ENCODE data around the gene GPC6.
A peak's percentile ranks its signal among the peaks of the same experiment; 100 is the strongest.

Gene GPC6

DNA sequence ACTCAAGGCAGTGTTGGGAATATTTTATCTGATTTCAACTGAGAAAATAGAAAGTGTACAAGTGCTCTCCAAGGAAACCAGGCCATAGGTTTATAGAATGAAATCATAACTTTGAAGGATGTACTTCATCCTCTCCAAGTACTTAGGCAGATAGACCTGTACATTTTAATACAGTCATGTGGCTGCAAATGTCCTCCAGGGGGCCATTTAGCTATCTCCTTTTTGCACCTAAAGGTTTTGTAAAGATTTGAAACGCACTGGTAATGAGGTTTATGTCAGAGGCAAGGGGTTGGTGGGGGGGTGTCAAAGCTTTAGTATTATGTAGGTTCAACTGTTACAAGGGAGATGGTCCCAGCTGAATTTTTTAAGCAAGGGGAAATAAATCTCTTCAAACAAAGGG lies 888.4 kb downstream of the GPC6 start:
- no peak for DNase-seq
- H3K9me3 ChIP-seq (ENCODE audit: control insufficient read depth, low read length): no peaks in the 10 kb centered on the region
- WGBS: 100% methylated on average over 1 of the region's 1 CpG
- no peaks in the 10 kb centered on the region for H3K79me1 ChIP-seq (replicated peaks; ENCODE audit: low read length, poor library complexity, severe bottlenecking)
- peak overlapping the region; percentile 54 for H2AK5ac ChIP-seq (ENCODE audit: low read length, severe bottlenecking)
- H3K27me3 ChIP-seq (ENCODE audit: control insufficient read depth in 1 of 2, insufficient read depth in 1 of 2, low read length in 2 of 2): no peaks in the 10 kb centered on the region
- no peaks in the 10 kb centered on the region for H3K36me3 ChIP-seq (ENCODE audit: control insufficient read depth in 1 of 2, insufficient read depth in 2 of 2, low read depth in 1 of 2, low read length in 2 of 2)
- no peak overlapping the region for H4K91ac ChIP-seq (ENCODE audit: low read length)
- peaks cover 9% of the 10 kb centered on the region for H3K4me1 ChIP-seq (ENCODE audit: control insufficient read depth, insufficient read depth, low read depth, low read length)
- H3K4ac ChIP-seq (ENCODE audit: low read depth in 1 of 2, low read length in 2 of 2): no peak overlapping the region
- H2AFZ ChIP-seq (ENCODE audit: low read depth, low read length): no peak overlapping the region
- H2BK5ac ChIP-seq (ENCODE audit: low read depth, low read length, poor library complexity, severe bottlenecking): no peak overlapping the region
- no peak overlapping the region for H3K9ac ChIP-seq (ENCODE audit: low read length)
- H2BK15ac ChIP-seq (ENCODE audit: low read depth, poor library complexity, severe bottlenecking): no peak overlapping the region
- H3K4me3 ChIP-seq (ENCODE audit: insufficient read depth in 1 of 2, low read depth in 1 of 2, low read length in 2 of 2): no peak overlapping the region
- no peak overlapping the region for H3K14ac ChIP-seq (ENCODE audit: low read length in 2 of 2)
- H2BK120ac ChIP-seq (ENCODE audit: low read depth, low read length): no peak overlapping the region
- no peak overlapping the region for H3K18ac ChIP-seq (ENCODE audit: low read depth in 1 of 2, low read length in 2 of 2)
- H3K27ac ChIP-seq (ENCODE audit: low read length, poor library complexity, severe bottlenecking): no peak overlapping the region
- H3K23ac ChIP-seq (ENCODE audit: low read length in 2 of 2): no peak overlapping the region
- no peak overlapping the region for H3K4me2 ChIP-seq (ENCODE audit: low read length, poor library complexity, severe bottlenecking)
- H4K8ac ChIP-seq (ENCODE audit: low read length): no peak overlapping the region
- H2BK12ac ChIP-seq (ENCODE audit: low read length in 2 of 2): no peak overlapping the region

DNA sequence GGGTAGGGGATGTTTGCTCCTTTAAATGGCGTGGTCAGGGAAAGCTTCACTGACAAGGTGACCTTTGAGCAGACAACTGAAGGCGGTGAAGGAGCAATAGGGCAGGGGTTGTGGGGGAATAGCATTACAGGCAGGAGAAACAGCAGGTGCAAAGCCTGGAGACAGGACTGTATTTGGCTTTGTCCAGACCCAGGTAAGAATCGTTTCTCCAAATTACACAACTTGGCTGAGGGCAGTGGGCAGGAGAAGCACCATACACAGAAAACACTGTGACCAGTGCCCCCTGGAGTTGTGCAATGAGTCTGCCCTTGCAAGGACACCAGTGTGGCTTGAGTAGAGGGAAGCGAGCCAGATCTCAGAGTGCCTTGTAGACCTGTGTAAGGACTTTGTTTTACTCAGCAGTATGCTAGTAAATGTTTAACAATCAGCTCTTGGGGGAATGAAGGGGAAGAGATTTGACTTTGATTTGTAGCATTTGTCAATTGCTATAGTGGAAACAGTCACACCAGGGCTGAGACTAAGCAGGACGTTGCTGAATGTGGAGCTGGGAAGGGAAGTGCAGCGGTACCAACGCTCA lies 892.8 kb downstream of the GPC6 start:
- Histone ChIP-seq H4K8ac (ENCODE audit: low read length) (peak overlapping the region; percentile 7), H3K36me3 (ENCODE audit: control insufficient read depth in 1 of 2, insufficient read depth in 2 of 2, low read depth in 1 of 2, low read length in 2 of 2) (no peaks in the 10 kb centered on the region), H2BK5ac (ENCODE audit: low read depth, low read length, poor library complexity, severe bottlenecking) (no peak overlapping the region), H3K27me3 (ENCODE audit: control insufficient read depth in 1 of 2, insufficient read depth in 1 of 2, low read length in 2 of 2) (no peaks in the 10 kb centered on the region), H2AFZ (ENCODE audit: low read depth, low read length) (no peak overlapping the region), H3K9me3 (ENCODE audit: control insufficient read depth, low read length) (no peaks in the 10 kb centered on the region), H2BK120ac (ENCODE audit: low read depth, low read length) (no peak overlapping the region), H3K23ac (ENCODE audit: low read length in 2 of 2) (no peak overlapping the region), H3K18ac (ENCODE audit: low read depth in 1 of 2, low read length in 2 of 2) (no peak overlapping the region), H3K4me1 (ENCODE audit: control insufficient read depth, insufficient read depth, low read depth, low read length) (peaks cover 10% of the 10 kb centered on the region), H3K79me1 (replicated peaks; ENCODE audit: low read length, poor library complexity, severe bottlenecking) (no peaks in the 10 kb centered on the region), H3K14ac (ENCODE audit: low read length in 2 of 2) (peak overlapping the region in 1 of 2 experiments; percentile 72), H2BK15ac (ENCODE audit: low read depth, poor library complexity, severe bottlenecking) (no peak overlapping the region), H3K9ac (ENCODE audit: low read length) (no peak overlapping the region), H4K91ac (ENCODE audit: low read length) (no peak overlapping the region), H3K4me3 (ENCODE audit: insufficient read depth in 1 of 2, low read depth in 1 of 2, low read length in 2 of 2) (no peak overlapping the region), H3K27ac (ENCODE audit: low read length, poor library complexity, severe bottlenecking) (no peak overlapping the region), H3K4ac (ENCODE audit: low read depth in 1 of 2, low read length in 2 of 2) (no peak overlapping the region), H2BK12ac (ENCODE audit: low read length in 2 of 2) (peak overlapping the region in 1 of 2 experiments; percentile 39), H3K4me2 (ENCODE audit: low read length, poor library complexity, severe bottlenecking) (no peak overlapping the region), H2AK5ac (ENCODE audit: low read length, severe bottlenecking) (peak overlapping the region; percentile 10)
- 69% methylated on average over 5 of the region's 7 CpGs for WGBS
- no peak for DNase-seq

DNA sequence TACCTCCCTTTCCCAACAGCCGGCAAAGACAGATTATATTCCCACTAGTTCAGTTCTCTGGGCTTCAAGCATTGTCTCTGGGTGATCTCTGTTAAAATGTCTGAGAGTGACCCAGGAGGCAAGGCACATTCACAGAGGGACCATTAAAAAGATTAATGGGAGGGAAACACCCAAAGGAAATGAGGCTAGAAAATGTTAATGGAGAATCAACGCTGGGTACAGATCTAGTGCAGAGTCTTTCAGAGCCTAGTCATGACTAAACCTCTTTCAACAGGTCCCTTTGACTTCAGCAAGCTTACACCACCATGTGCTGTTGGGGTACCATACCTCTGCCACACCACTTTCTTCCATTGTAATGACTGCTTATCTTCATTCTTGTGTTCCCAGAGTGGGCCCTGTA lies 894.3 kb downstream of the GPC6 start:
- H3K36me3 ChIP-seq (ENCODE audit: control insufficient read depth in 1 of 2, insufficient read depth in 2 of 2, low read depth in 1 of 2, low read length in 2 of 2): no peaks in the 10 kb centered on the region
- H3K27me3 ChIP-seq (ENCODE audit: control insufficient read depth in 1 of 2, insufficient read depth in 1 of 2, low read length in 2 of 2): no peaks in the 10 kb centered on the region
- H3K79me1 ChIP-seq (replicated peaks; ENCODE audit: low read length, poor library complexity, severe bottlenecking): no peaks in the 10 kb centered on the region
- no peak overlapping the region for H2AFZ ChIP-seq (ENCODE audit: low read depth, low read length)
- peak overlapping the region; percentile 64 for H2AK5ac ChIP-seq (ENCODE audit: low read length, severe bottlenecking)
- no peak overlapping the region for H3K23ac ChIP-seq (ENCODE audit: low read length in 2 of 2)
- peak overlapping the region; percentile 34 for H4K91ac ChIP-seq (ENCODE audit: low read length)
- no peak overlapping the region for H2BK5ac ChIP-seq (ENCODE audit: low read depth, low read length, poor library complexity, severe bottlenecking)
- DNase-seq: peak; percentile 33
- no peak overlapping the region for H2BK12ac ChIP-seq (ENCODE audit: low read length in 2 of 2)
- H3K9me3 ChIP-seq (ENCODE audit: control insufficient read depth, low read length): no peaks in the 10 kb centered on the region
- peak overlapping the region in 1 of 2 experiments; percentile 19 for H3K18ac ChIP-seq (ENCODE audit: low read depth in 1 of 2, low read length in 2 of 2)
- H3K4me3 ChIP-seq (ENCODE audit: insufficient read depth in 1 of 2, low read depth in 1 of 2, low read length in 2 of 2): no peak overlapping the region
- H3K14ac ChIP-seq (ENCODE audit: low read length in 2 of 2): no peak overlapping the region
- no peak overlapping the region for H4K8ac ChIP-seq (ENCODE audit: low read length)
- H3K4ac ChIP-seq (ENCODE audit: low read depth in 1 of 2, low read length in 2 of 2): no peak overlapping the region
- H3K27ac ChIP-seq (ENCODE audit: low read length, poor library complexity, severe bottlenecking): no peak overlapping the region
- 10% methylated on average over 1 of the region's 2 CpGs for WGBS
- no peak overlapping the region for H3K9ac ChIP-seq (ENCODE audit: low read length)
- H2BK120ac ChIP-seq (ENCODE audit: low read depth, low read length): no peak overlapping the region
- no peak overlapping the region for H3K4me2 ChIP-seq (ENCODE audit: low read length, poor library complexity, severe bottlenecking)
- peaks cover 10% of the 10 kb centered on the region for H3K4me1 ChIP-seq (ENCODE audit: control insufficient read depth, insufficient read depth, low read depth, low read length)
- no peak overlapping the region for H2BK15ac ChIP-seq (ENCODE audit: low read depth, poor library complexity, severe bottlenecking)

DNA sequence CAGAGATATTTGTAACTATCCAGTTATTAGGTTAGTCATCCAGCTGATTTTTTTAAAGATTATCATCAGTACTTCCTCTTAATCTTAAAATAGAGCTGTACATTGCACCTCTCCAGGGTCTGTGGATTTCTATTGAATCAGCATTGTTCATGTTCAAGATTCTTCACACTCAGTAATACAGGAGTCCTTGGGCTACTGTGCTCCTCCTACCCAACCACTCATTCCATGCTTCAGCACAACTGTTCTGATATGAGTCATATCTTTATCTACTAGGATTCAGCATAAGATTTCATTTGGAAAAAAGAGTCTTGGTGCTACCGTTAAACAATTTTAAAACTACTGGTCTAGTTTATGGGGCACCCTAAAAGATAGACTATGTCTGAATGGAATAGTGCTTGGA lies 895.1 kb downstream of the GPC6 start:
- Histone ChIP-seq H3K27ac (ENCODE audit: low read length, poor library complexity, severe bottlenecking) (no peak overlapping the region), H3K23ac (ENCODE audit: low read length in 2 of 2) (no peak overlapping the region), H3K4me2 (ENCODE audit: low read length, poor library complexity, severe bottlenecking) (no peak overlapping the region), H3K4me3 (ENCODE audit: insufficient read depth in 1 of 2, low read depth in 1 of 2, low read length in 2 of 2) (no peak overlapping the region), H2BK15ac (ENCODE audit: low read depth, poor library complexity, severe bottlenecking) (no peak overlapping the region), H3K36me3 (ENCODE audit: control insufficient read depth in 1 of 2, insufficient read depth in 2 of 2, low read depth in 1 of 2, low read length in 2 of 2) (no peaks in the 10 kb centered on the region), H2BK12ac (ENCODE audit: low read length in 2 of 2) (no peak overlapping the region), H3K4me1 (ENCODE audit: control insufficient read depth, insufficient read depth, low read depth, low read length) (peaks cover 10% of the 10 kb centered on the region), H3K9me3 (ENCODE audit: control insufficient read depth, low read length) (no peaks in the 10 kb centered on the region), H4K8ac (ENCODE audit: low read length) (no peak overlapping the region), H3K18ac (ENCODE audit: low read depth in 1 of 2, low read length in 2 of 2) (no peak overlapping the region), H4K91ac (ENCODE audit: low read length) (no peak overlapping the region), H2AK5ac (ENCODE audit: low read length, severe bottlenecking) (no peak overlapping the region), H3K14ac (ENCODE audit: low read length in 2 of 2) (no peak overlapping the region), H3K79me1 (replicated peaks; ENCODE audit: low read length, poor library complexity, severe bottlenecking) (no peaks in the 10 kb centered on the region), H3K4ac (ENCODE audit: low read depth in 1 of 2, low read length in 2 of 2) (no peak overlapping the region), H2BK5ac (ENCODE audit: low read depth, low read length, poor library complexity, severe bottlenecking) (no peak overlapping the region), H3K9ac (ENCODE audit: low read length) (no peak overlapping the region), H2BK120ac (ENCODE audit: low read depth, low read length) (no peak overlapping the region), H2AFZ (ENCODE audit: low read depth, low read length) (no peak overlapping the region), H3K27me3 (ENCODE audit: control insufficient read depth in 1 of 2, insufficient read depth in 1 of 2, low read length in 2 of 2) (no peaks in the 10 kb centered on the region)
- 71% methylated on average over 1 of the region's 1 CpG for WGBS
- DNase-seq: peak; percentile 58

All from mesenchymal stem cell (in vitro differentiated cells and primary cell).